Cerebellar nuclear complex (tissue), 1 donor: Measurements from ENCODE around the gene INTS11.

ENCODE experiments used
- DNase-seq, 2 experiments: peaks; one replicate each; lab custom pipeline; 2025; lab: John Stamatoyannopoulos, UW

Gene INTS11

DNA sequence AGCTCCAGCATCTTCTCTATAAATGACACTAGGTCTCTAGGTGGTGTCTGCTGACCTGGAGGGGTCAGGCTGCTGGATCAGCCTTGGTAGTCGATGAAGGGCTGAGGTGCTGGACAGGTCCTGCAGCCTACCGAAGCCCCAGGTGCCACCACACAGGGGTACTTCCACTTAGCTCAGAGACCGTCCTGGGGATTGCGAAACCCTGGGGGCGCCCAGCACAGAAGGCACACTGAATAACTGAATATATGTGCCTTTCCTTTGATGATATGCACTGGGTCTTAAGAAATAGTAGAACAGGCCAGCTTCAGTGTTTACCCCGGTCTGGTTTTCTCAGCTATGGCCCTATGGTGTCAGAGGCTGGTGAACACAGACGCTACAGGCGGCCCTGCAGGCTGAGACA is 61.7 kb downstream of the INTS11 start:
- no peak for DNase-seq

- DNase-seq: no peak
These were observed 62.4 kb downstream of the INTS11 start for GRCh38 chr1:1262071-1262470.
